HG02981 (cell line): ENCODE measurements around the gene ZNF746.
"Not testable (repeated sequence)": the region's sequence is repeated elsewhere in the genome, so short reads cannot be mapped to it uniquely, and the experiment has no call there.

Experiments
- ATAC-seq: cut with Tn5 transposase; IDR thresholded peaks from one replicate; pipeline ENCODE4 v1.9.1; 2021; ENCODE audit warnings: mild to moderate bottlenecking, moderate library complexity; ENCODE audit not compliant: unreplicated experiment

Gene ZNF746

GRCh38 chr7:149460493-149461277 lies 36.9 kb downstream of the ZNF746 start, which contains the start of gene ZNF777:
ZNF777 (minus strand) TSS chr7:149461062; CDS start chr7:149456022, 5,040 bp downstream.
- peak; percentile 96 for ATAC-seq

GRCh38 chr7:149459540-149460452 lies 37.8 kb downstream of the ZNF746 start:
- peak; percentile 33 for ATAC-seq

GRCh38 chr7:149459201-149459539 lies 38.4 kb downstream of the ZNF746 start:
- no peak for ATAC-seq

GRCh38 chr7:149458235-149458634 lies 39.4 kb downstream of the ZNF746 start:
- no peak for ATAC-seq

GRCh38 chr7:149457766-149458165 lies 39.8 kb downstream of the ZNF746 start:
- ATAC-seq = no peak

GRCh38 chr7:149456506-149457421 lies 40.8 kb downstream of the ZNF746 start:
- no peak for ATAC-seq

GRCh38 chr7:149455175-149455950 lies 42.2 kb downstream of the ZNF746 start:
- no peak for ATAC-seq

GRCh38 chr7:149454750-149455149 lies 42.9 kb downstream of the ZNF746 start:
- no peak for ATAC-seq

GRCh38 chr7:149454006-149454405 lies 43.6 kb downstream of the ZNF746 start:
- no peak for ATAC-seq

- ATAC-seq = no peak
Observed at GRCh38 chr7:149450821-149451220, 46.8 kb downstream of the ZNF746 start.

- no peak for ATAC-seq
Observed at GRCh38 chr7:149449897-149450296, 47.7 kb downstream of the ZNF746 start.

GRCh38 chr7:149448961-149449360 lies 48.6 kb downstream of the ZNF746 start:
- no peak for ATAC-seq

- ATAC-seq = not testable (repeated sequence)
Observed at GRCh38 chr7:149446026-149446425, 51.6 kb downstream of the ZNF746 start.

- ATAC-seq = no peak
Observed at GRCh38 chr7:149444287-149444686, 53.3 kb downstream of the ZNF746 start.

- ATAC-seq = no peak
Observed at GRCh38 chr7:149443523-149443922, 54.1 kb downstream of the ZNF746 start.

- ATAC-seq = no peak
Observed at GRCh38 chr7:149442924-149443323, 54.7 kb downstream of the ZNF746 start.

- no peak for ATAC-seq
Observed at GRCh38 chr7:149440222-149440621, 57.4 kb downstream of the ZNF746 start.

- no peak for ATAC-seq
Observed at GRCh38 chr7:149436358-149436757, 61.3 kb downstream of the ZNF746 start.

GRCh38 chr7:149433124-149433523 lies 64.5 kb downstream of the ZNF746 start:
- ATAC-seq = no peak

GRCh38 chr7:149432121-149432691 lies 65.4 kb downstream of the ZNF746 start:
- no peak for ATAC-seq
